ENCODE data around the gene TDRKH. TPM values are rescaled to one million over a fixed set of nuclear protein-coding genes. Genes with fewer than 3 reads are reported as not detected.

The TDRKH gene
- total RNA-seq, 2 experiments from 2014 or later = 10.2 to 21.1 TPM

- no peak for DNase-seq (ENCODE audit: low spot score)
- POLR2A ChIA-PET = no interaction called here
- CTCF ChIA-PET (ENCODE audit: unreplicated experiment) = no interaction called here
These were observed 34.9 kb upstream of the TDRKH start for GRCh38 chr1:151825204-151825603.

GRCh38 chr1:151823175-151823574 is 32.9 kb upstream of the TDRKH start:
- Histone ChIP-seq H3K27ac (ENCODE audit: low read depth, low read length, poor library complexity, severe bottlenecking) (no peak overlapping the region), H2AFZ (ENCODE audit: low read length) (no peak overlapping the region), H3K36me3 (ENCODE audit: insufficient read depth, low read length) (no peaks in the 10 kb centered on the region), H3K4me2 (ENCODE audit: low read length) (no peak overlapping the region), H3K4me3 (ENCODE audit: low read depth, low read length, poor library complexity, severe bottlenecking) (no peak overlapping the region), H3K4me1 (ENCODE audit: insufficient read depth, low read length, poor library complexity, severe bottlenecking) (peaks cover 21% of the 10 kb centered on the region), H4K20me1 (ENCODE audit: insufficient read depth, low read length) (no peaks in the 10 kb centered on the region), H3K9me2 (ENCODE audit: insufficient read depth, low read length) (no peaks in the 10 kb centered on the region), H3K79me2 (ENCODE audit: insufficient read depth, low read depth, low read length) (no peaks in the 10 kb centered on the region), H3K9me3 (ENCODE audit: low read length) (no peaks in the 10 kb centered on the region)
- ChIA-PET POLR2A (no interaction called here), CTCF (ENCODE audit: unreplicated experiment) (no interaction called here)
- no peak for DNase-seq (ENCODE audit: low spot score)
- BruUV-seq (replicated peaks) = no TSS peak
- intact Hi-C loops (cut with micrococcal nuclease; ENCODE audit: unreplicated experiment) = no loop called here
- no peak for TF ChIP-seq EZH2phosphoT487 (IDR thresholded peaks at IDR 0.05; ENCODE audit: borderline replicate concordance, low read depth, low read length)
- TF ChIP-seq, protein P1, sequence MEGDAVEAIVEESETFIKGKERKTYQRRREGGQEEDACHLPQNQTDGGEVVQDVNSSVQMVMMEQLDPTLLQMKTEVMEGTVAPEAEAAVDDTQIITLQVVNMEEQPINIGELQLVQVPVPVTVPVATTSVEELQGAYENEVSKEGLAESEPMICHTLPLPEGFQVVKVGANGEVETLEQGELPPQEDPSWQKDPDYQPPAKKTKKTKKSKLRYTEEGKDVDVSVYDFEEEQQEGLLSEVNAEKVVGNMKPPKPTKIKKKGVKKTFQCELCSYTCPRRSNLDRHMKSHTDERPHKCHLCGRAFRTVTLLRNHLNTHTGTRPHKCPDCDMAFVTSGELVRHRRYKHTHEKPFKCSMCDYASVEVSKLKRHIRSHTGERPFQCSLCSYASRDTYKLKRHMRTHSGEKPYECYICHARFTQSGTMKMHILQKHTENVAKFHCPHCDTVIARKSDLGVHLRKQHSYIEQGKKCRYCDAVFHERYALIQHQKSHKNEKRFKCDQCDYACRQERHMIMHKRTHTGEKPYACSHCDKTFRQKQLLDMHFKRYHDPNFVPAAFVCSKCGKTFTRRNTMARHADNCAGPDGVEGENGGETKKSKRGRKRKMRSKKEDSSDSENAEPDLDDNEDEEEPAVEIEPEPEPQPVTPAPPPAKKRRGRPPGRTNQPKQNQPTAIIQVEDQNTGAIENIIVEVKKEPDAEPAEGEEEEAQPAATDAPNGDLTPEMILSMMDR (conservative IDR thresholded peaks at IDR 0.05; ENCODE audit: low read length) = no peak

More at GRCh38 chr1:151825204-151825603, 34.9 kb upstream of the TDRKH start:
- Histone ChIP-seq H3K36me3 (ENCODE audit: insufficient read depth, low read length) (no peaks in the 10 kb centered on the region), H3K79me2 (ENCODE audit: insufficient read depth, low read depth, low read length) (no peaks in the 10 kb centered on the region), H3K9me3 (ENCODE audit: low read length) (no peaks in the 10 kb centered on the region), H3K9me2 (ENCODE audit: insufficient read depth, low read length) (no peaks in the 10 kb centered on the region), H3K4me3 (ENCODE audit: low read depth, low read length, poor library complexity, severe bottlenecking) (no peak overlapping the region), H4K20me1 (ENCODE audit: insufficient read depth, low read length) (no peaks in the 10 kb centered on the region), H3K27ac (ENCODE audit: low read depth, low read length, poor library complexity, severe bottlenecking) (no peak overlapping the region), H2AFZ (ENCODE audit: low read length) (no peak overlapping the region), H3K4me2 (ENCODE audit: low read length) (no peak overlapping the region), H3K4me1 (ENCODE audit: insufficient read depth, low read length, poor library complexity, severe bottlenecking) (peaks cover 21% of the 10 kb centered on the region)
- intact Hi-C loops (cut with micrococcal nuclease; ENCODE audit: unreplicated experiment) = no loop called here
- BruUV-seq (replicated peaks) = no TSS peak
- TF ChIP-seq EZH2phosphoT487 (IDR thresholded peaks at IDR 0.05; ENCODE audit: borderline replicate concordance, low read depth, low read length) = no peak
- TF ChIP-seq, protein P1 (conservative IDR thresholded peaks at IDR 0.05; ENCODE audit: low read length) = no peak

DNA sequence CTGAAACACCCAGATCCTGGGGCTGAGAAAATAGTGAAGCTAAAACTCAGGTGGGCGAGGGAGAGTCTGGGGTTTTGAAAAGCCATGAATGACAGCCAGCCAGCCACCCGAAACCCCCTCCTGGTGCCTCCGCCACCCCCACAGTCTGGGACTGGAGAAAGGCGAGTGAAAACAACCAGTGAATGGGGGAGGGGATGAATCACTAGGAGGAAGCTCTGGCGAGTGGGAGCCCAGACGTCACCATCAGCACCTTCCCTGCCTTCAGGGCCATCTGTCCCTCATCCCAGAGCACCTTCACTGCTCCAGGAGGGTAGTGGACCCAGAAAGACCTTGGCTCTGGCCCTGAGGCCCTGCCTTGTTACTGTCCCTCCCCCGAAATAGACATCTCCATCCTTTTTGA is 32.1 kb upstream of the TDRKH start:
- intact Hi-C loops (cut with micrococcal nuclease; ENCODE audit: unreplicated experiment) = no loop called here
- CTCF ChIA-PET (ENCODE audit: unreplicated experiment) = no interaction called here
- H3K9me2 ChIP-seq (ENCODE audit: insufficient read depth, low read length) = no peaks in the 10 kb centered on the region
- no peaks in the 10 kb centered on the region for H3K9me3 ChIP-seq (ENCODE audit: low read length)
- no peaks in the 10 kb centered on the region for H3K36me3 ChIP-seq (ENCODE audit: insufficient read depth, low read length)
- H3K79me2 ChIP-seq (ENCODE audit: insufficient read depth, low read depth, low read length) = no peaks in the 10 kb centered on the region
- peaks cover 26% of the 10 kb centered on the region for H3K4me1 ChIP-seq (ENCODE audit: insufficient read depth, low read length, poor library complexity, severe bottlenecking)
- DNase-seq (ENCODE audit: low spot score) = no peak
- TF ChIP-seq, protein P1 (conservative IDR thresholded peaks at IDR 0.05; ENCODE audit: low read length) = no peak
- TF ChIP-seq EZH2phosphoT487 (IDR thresholded peaks at IDR 0.05; ENCODE audit: borderline replicate concordance, low read depth, low read length) = no peak
- H3K4me2 ChIP-seq (ENCODE audit: low read length) = no peak overlapping the region
- no TSS peak for BruUV-seq (replicated peaks)
- no peaks in the 10 kb centered on the region for H4K20me1 ChIP-seq (ENCODE audit: insufficient read depth, low read length)
- no peak overlapping the region for H2AFZ ChIP-seq (ENCODE audit: low read length)
- no peak overlapping the region for H3K4me3 ChIP-seq (ENCODE audit: low read depth, low read length, poor library complexity, severe bottlenecking)
- H3K27ac ChIP-seq (ENCODE audit: low read depth, low read length, poor library complexity, severe bottlenecking) = no peak overlapping the region
- POLR2A ChIA-PET = no interaction called here

All from OCI-LY7 (cell line).